Neural cell (in vitro differentiated cells): ENCODE results near the gene TIMP4.

ENCODE experiments used
- CTCF ChIP-seq: fragments of 450-650 bp; IDR thresholded peaks from 2 replicates; pipeline ENCODE4 v1.5.1; 2014; ENCODE audit warnings: antibody characterized with exemption, mild to moderate bottlenecking, moderate library complexity; ENCODE audit not compliant: poor library complexity, severe bottlenecking
- EZH2 ChIP-seq: fragments of 200-600, 300-800 bp; shearing (Covaris generic), sonication (generic); IDR thresholded peaks from 2 replicates; pipeline ENCODE4 v1.6.1; 2014; ENCODE audit warnings: antibody characterized with exemption, low read length, borderline replicate concordance, mild to moderate bottlenecking; ENCODE audit not compliant: insufficient read depth, poor library complexity, severe bottlenecking
- POLR2AphosphoS5 ChIP-seq: IDR thresholded peaks from 2 replicates; pipeline ENCODE4 v1.6.1; 2012

GRCh38 chr3:12157026-12157425, 1.7 kb downstream of the TIMP4 start:
- TF ChIP-seq CTCF: no peak
- TF ChIP-seq EZH2: no peak
- no peak for TF ChIP-seq POLR2AphosphoS5
